ENCODE results near the gene TIGD3. TPM values are rescaled to one million over a fixed set of nuclear protein-coding genes. Genes with fewer than 3 reads are reported as not detected.

TIGD3 gene
- total and polyA plus RNA-seq, 9 of the 15 experiments (the other 6 are each of a cell fraction or from before 2014, with no cell fraction given), result 0.06 to 1.3 (median 0.56) TPM

DNA sequence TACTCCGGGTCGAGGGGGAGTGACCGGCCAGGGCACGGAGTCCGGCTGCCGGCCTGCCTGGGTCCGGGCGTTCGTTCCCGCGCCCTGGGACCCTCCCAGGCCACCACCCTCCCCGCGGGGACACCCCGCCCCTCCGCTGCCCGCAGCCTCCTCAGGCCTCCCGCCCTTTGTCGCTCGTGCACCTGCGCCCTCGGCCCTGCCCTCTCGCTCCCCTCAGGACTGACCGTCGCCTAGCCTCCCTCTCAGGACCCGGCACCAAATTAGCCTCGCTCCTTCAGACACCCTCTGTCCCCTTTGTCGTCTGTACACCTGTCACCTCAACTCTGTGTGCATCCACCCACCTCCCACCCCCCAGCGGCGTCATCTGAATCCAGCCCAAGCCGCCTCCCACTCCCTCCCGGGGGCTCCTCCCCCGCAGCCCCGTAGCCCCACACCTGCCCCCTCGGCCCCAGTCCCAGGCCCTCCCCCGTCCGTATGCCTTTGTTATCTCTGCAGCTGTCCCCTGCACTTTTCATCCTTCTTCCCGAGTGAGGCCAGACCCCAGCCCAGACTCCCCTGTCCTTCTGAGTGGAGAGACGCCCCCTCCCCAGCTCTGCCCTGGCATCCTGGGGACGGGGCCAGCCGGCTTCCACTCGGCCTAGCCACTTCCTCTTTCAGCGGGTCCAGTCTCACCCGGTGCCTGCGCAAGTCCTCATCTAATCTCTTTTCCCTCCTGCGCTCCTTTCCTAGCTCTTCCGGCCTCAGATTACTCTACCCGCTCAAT, 643 bp downstream of the TIGD3 start (continued):
- TF ChIP-seq TRIM25 (IDR thresholded peaks at IDR 0.05; ENCODE audit: borderline replicate concordance), result no peak
- TF ChIP-seq, protein P1, sequence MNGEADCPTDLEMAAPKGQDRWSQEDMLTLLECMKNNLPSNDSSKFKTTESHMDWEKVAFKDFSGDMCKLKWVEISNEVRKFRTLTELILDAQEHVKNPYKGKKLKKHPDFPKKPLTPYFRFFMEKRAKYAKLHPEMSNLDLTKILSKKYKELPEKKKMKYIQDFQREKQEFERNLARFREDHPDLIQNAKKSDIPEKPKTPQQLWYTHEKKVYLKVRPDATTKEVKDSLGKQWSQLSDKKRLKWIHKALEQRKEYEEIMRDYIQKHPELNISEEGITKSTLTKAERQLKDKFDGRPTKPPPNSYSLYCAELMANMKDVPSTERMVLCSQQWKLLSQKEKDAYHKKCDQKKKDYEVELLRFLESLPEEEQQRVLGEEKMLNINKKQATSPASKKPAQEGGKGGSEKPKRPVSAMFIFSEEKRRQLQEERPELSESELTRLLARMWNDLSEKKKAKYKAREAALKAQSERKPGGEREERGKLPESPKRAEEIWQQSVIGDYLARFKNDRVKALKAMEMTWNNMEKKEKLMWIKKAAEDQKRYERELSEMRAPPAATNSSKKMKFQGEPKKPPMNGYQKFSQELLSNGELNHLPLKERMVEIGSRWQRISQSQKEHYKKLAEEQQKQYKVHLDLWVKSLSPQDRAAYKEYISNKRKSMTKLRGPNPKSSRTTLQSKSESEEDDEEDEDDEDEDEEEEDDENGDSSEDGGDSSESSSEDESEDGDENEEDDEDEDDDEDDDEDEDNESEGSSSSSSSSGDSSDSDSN (IDR thresholded peaks at IDR 0.05; ENCODE audit: borderline replicate concordance in 1 of 2, low read depth in 2 of 2, low read length in 2 of 2), result 0 out of 4 replicates have a peak, but pooled peaks have one; percentile 28 to 76
- TF ChIP-seq TFAP4 (CRISPR knock-in tag; IDR thresholded peaks at IDR 0.05; ENCODE audit: borderline replicate concordance), result peak; percentile 34; the same call in 1 of the 2 replicates
- peak; percentile 68; the same call in 1 of the 2 replicates for TF ChIP-seq CTBP1 (IDR thresholded peaks at IDR 0.05; ENCODE audit: borderline replicate concordance)
- TF ChIP-seq SMARCA4 (IDR thresholded peaks at IDR 0.05), result peak; percentile 63
- no peak for TF ChIP-seq HMG20B (CRISPR knock-in tag; IDR thresholded peaks at IDR 0.05)
- TF ChIP-seq ZEB2 (IDR thresholded peaks at IDR 0.05), result peak; percentile 64; the same call in 1 of the 2 replicates
- TF ChIP-seq MCM2 (IDR thresholded peaks at IDR 0.05; ENCODE audit: low read depth), result no peak
- TF ChIP-seq ATF4 (CRISPR knock-in tag; IDR thresholded peaks at IDR 0.05), result no peak
- TF ChIP-seq JUND (IDR thresholded peaks at IDR 0.05; ENCODE audit: borderline replicate concordance, low read depth, low read length), result peak; percentile 44; the same call in 1 of the 2 replicates
- no peak for TF ChIP-seq JUND (tag; IDR thresholded peaks at IDR 0.05; ENCODE audit: borderline replicate concordance, low read depth, low read length)
- no peak for TF ChIP-seq SIN3A (IDR thresholded peaks at IDR 0.05; ENCODE audit: borderline replicate concordance in 2 of 2, control insufficient read depth in 1 of 2, low read depth in 2 of 2, low read length in 2 of 2)
- peak; percentile 48 for TF ChIP-seq GABPA (tag; conservative IDR thresholded peaks at IDR 0.05; ENCODE audit: low read depth)
- no peak for TF ChIP-seq RAD51 (IDR thresholded peaks at IDR 0.05; ENCODE audit: borderline replicate concordance, low read depth)
- TF ChIP-seq GABPB2 (CRISPR knock-in tag; conservative IDR thresholded peaks at IDR 0.05), result no peak
- peak; percentile 50 for TF ChIP-seq TCF3 (CRISPR knock-in tag; IDR thresholded peaks at IDR 0.05)
- no peak for TF ChIP-seq BRD4 (IDR thresholded peaks at IDR 0.05)
- TF ChIP-seq RCOR1 (IDR thresholded peaks at IDR 0.05; ENCODE audit: borderline replicate concordance in 1 of 2, low read depth in 2 of 2, low read length in 2 of 2), result peak in 1 of 2 experiments; percentile 80; a peak in 3 of 4 replicates
- TF ChIP-seq BHLHE40 (IDR thresholded peaks at IDR 0.05; ENCODE audit: low read length), result no peak; the same call in 1 of the 2 replicates
- no peak for TF ChIP-seq HIVEP1 (CRISPR knock-in tag; IDR thresholded peaks at IDR 0.05)
- peak; percentile 47; the same call in 1 of the 2 replicates for TF ChIP-seq ZFX (CRISPR knock-in tag; IDR thresholded peaks at IDR 0.05)
- peak; percentile 62; the same call in 1 of the 2 replicates for TF ChIP-seq KLF16 (IDR thresholded peaks at IDR 0.05)
- TF ChIP-seq DMBX1 (CRISPR knock-in tag; IDR thresholded peaks at IDR 0.05; ENCODE audit: borderline replicate concordance), result no peak
